PC-9 (cell line): Measurements from ENCODE around the gene ADGRL3. TPM values are rescaled to one million over a fixed set of nuclear protein-coding genes. Genes with fewer than 3 reads are reported as not detected.

Experiments used
- BruUV-seq: library from RNA; stranded (reverse); fragments of 400-500 nt; replicated peaks from 2 replicates; lab custom pipeline; 2021; lab: Mats Ljungman, UMichigan
- CTCF ChIA-PET: fragments of 300-600 bp; sonication (Branson Sonifier 250); formaldehyde crosslinking; loops from one replicate; lab custom pipeline; 2022; ENCODE audit warnings: antibody characterized with exemption; lab: Charles Lee
- POLR2A ChIA-PET: fragments of 300-600 bp; sonication (Branson Sonifier 250); formaldehyde crosslinking; loops from one replicate; lab custom pipeline; 2022; ENCODE audit warnings: antibody characterized with exemption; ENCODE audit not compliant: unreplicated experiment; lab: Charles Lee
- DNase-seq, 2 experiments: peaks; one replicate each; pipeline versions ENCODE4 v3.0.0 to v3.0.0-alpha.2; 2015 to 2022; ENCODE audit warnings: mixed read lengths in 1 of 2
- H2AFZ ChIP-seq: fragments of 200-600 bp; sonication (generic); 2 replicates; pipeline ENCODE4 v1.8.1; 2017; ENCODE audit warnings: antibody characterized with exemption
- H3F3A ChIP-seq: fragments of 200-600 bp; sonication (generic); 2 replicates; pipeline ENCODE4 v1.8.1; 2017; ENCODE audit warnings: antibody characterized with exemption, mild to moderate bottlenecking, low read depth; ENCODE audit not compliant: insufficient read depth
- H3K27ac ChIP-seq: fragments of 200-600 bp; sonication (generic); 2 replicates; pipeline ENCODE4 v1.6.1; 2016; ENCODE audit warnings: mixed run types
- H3K27me3 ChIP-seq: fragments of 200-600 bp; sonication (generic); 2 replicates; pipeline ENCODE4 v1.6.1; 2016; ENCODE audit warnings: low read depth, mixed run types; ENCODE audit not compliant: insufficient read depth
- H3K36me3 ChIP-seq: fragments of 200-600 bp; sonication (generic); 2 replicates; pipeline ENCODE4 v1.6.1; 2016; ENCODE audit warnings: low read depth, mixed run types
- H3K4me1 ChIP-seq: fragments of 200-600 bp; sonication (generic); replicated peaks from 2 replicates; pipeline ENCODE4 v1.6.1; 2016; ENCODE audit warnings: mixed run types; ENCODE audit not compliant: insufficient read depth
- H3K4me2 ChIP-seq: fragments of 200-600 bp; sonication (generic); 2 replicates; pipeline ENCODE4 v1.6.1; 2017; ENCODE audit warnings: mixed run types
- H3K4me3 ChIP-seq: fragments of 200-600 bp; sonication (generic); 2 replicates; pipeline ENCODE4 v1.6.1; 2016; ENCODE audit warnings: mixed run types
- H3K79me2 ChIP-seq: fragments of 200-600 bp; sonication (generic); 2 replicates; pipeline ENCODE4 v1.6.1; 2017; ENCODE audit warnings: low read depth, mixed run types
- H3K9me2 ChIP-seq: fragments of 200-600 bp; sonication (generic); 2 replicates; pipeline ENCODE4 v1.8.1; 2017; ENCODE audit warnings: mild to moderate bottlenecking; ENCODE audit not compliant: insufficient read depth
- H3K9me3 ChIP-seq: fragments of 200-600 bp; sonication (generic); 2 replicates; pipeline ENCODE4 v1.8.1; 2016; ENCODE audit warnings: low read depth; ENCODE audit not compliant: insufficient read depth
- H4K20me1 ChIP-seq: fragments of 200-600 bp; sonication (generic); 2 replicates; pipeline ENCODE4 v1.8.1; 2017; ENCODE audit not compliant: insufficient read depth
- CTCF ChIP-seq: fragments of 200-600 bp; sonication (generic); conservative IDR thresholded peaks from 2 replicates; pipeline ENCODE4 v1.6.1; 2017; ENCODE audit warnings: mixed run types, antibody characterized with exemption, mild to moderate bottlenecking, moderate library complexity
- EZH2 ChIP-seq: fragments of 200-600 bp; sonication (generic); IDR thresholded peaks from 2 replicates; pipeline ENCODE4 v1.8.0; 2017; ENCODE audit warnings: antibody characterized with exemption, low read depth
- intact Hi-C: fragments of 100-400 bp; cut with micrococcal nuclease; formaldehyde crosslinking; loops from one replicate; pipeline ENCODE4 v1.10.0; 2022; ENCODE audit not compliant: unreplicated experiment
- total RNA-seq: library from RNA; stranded (reverse); gene quantifications from 2 replicates; pipeline ENCODE4 v1.2.3, GENCODE V29; 2021

Gene ADGRL3
- total RNA-seq, 1 experiment from 2014 or later = 1.6 TPM

- intact Hi-C loops = no loop called here
- ChIA-PET CTCF (no interaction called here), POLR2A (no interaction called here)
- Histone ChIP-seq H3K79me2 (no peaks in the 10 kb centered on the region), H3K4me2 (no peak overlapping the region), H4K20me1 (no peaks in the 10 kb centered on the region), H3K4me1 (no peaks in the 10 kb centered on the region), H3K9me3 (no peaks in the 10 kb centered on the region), H3F3A (no peaks in the 10 kb centered on the region), H3K36me3 (no peaks in the 10 kb centered on the region), H3K27me3 (no peaks in the 10 kb centered on the region), H3K4me3 (no peak overlapping the region), H3K27ac (no peak overlapping the region), H3K9me2 (no peaks in the 10 kb centered on the region), H2AFZ (no peak overlapping the region)
- DNase-seq = no peak
- BruUV-seq = no TSS peak
- TF ChIP-seq EZH2 (no peak), CTCF (no peak)
Observed at GRCh38 chr4:62075089-62075488, 875.0 kb downstream of the ADGRL3 start.

- no peaks in the 10 kb centered on the region for H3K4me1 ChIP-seq
- H3K36me3 ChIP-seq = no peaks in the 10 kb centered on the region
- intact Hi-C loops = no loop called here
- no peak overlapping the region for H3K27ac ChIP-seq
- no peak overlapping the region for H3K4me2 ChIP-seq
- no peaks in the 10 kb centered on the region for H3K9me3 ChIP-seq
- CTCF ChIA-PET = no interaction called here
- no peaks in the 10 kb centered on the region for H3F3A ChIP-seq
- no peak for DNase-seq
- no peaks in the 10 kb centered on the region for H4K20me1 ChIP-seq
- BruUV-seq = no TSS peak
- H3K9me2 ChIP-seq = no peaks in the 10 kb centered on the region
- no peak overlapping the region for H3K4me3 ChIP-seq
- TF ChIP-seq EZH2 = no peak
- no peak for TF ChIP-seq CTCF
- H3K27me3 ChIP-seq = no peaks in the 10 kb centered on the region
- no peak overlapping the region for H2AFZ ChIP-seq
- no peaks in the 10 kb centered on the region for H3K79me2 ChIP-seq
- POLR2A ChIA-PET = no interaction called here
Observed at GRCh38 chr4:62075521-62075920, 875.4 kb downstream of the ADGRL3 start.

- Histone ChIP-seq H3K4me2 (no peak overlapping the region), H3K27me3 (no peaks in the 10 kb centered on the region), H3F3A (no peaks in the 10 kb centered on the region), H3K9me2 (no peaks in the 10 kb centered on the region), H3K4me3 (no peak overlapping the region), H3K79me2 (no peaks in the 10 kb centered on the region), H2AFZ (no peak overlapping the region), H4K20me1 (no peaks in the 10 kb centered on the region), H3K4me1 (no peaks in the 10 kb centered on the region), H3K36me3 (no peaks in the 10 kb centered on the region), H3K27ac (no peak overlapping the region), H3K9me3 (no peaks in the 10 kb centered on the region)
- no peak for TF ChIP-seq CTCF
- TF ChIP-seq EZH2 = no peak
- ChIA-PET CTCF (no interaction called here), POLR2A (no interaction called here)
- no TSS peak for BruUV-seq
- intact Hi-C loops = no loop called here
- DNase-seq = no peak
Observed at GRCh38 chr4:62077406-62077805, 877.3 kb downstream of the ADGRL3 start.
